Measurements from ENCODE around the gene MAPRE3. TPM values are rescaled to one million over a fixed set of nuclear protein-coding genes. Genes with fewer than 3 reads are reported as not detected.

Gene MAPRE3
- total RNA-seq, 2 donors from 2014 or later, result 35.3 to 43.1 TPM

- intact Hi-C loops (cut with DNase I), result loop anchor here in 1 of 2 donors (2.0 kb wide), 2 partner anchors 20 to 36 kb away; partner anchors contain the start of genes KHK and OST4
- DNase-seq (peak; percentile 84), ATAC-seq (peak; percentile 84 to 85)
Observed at GRCh38 chr2:27050281-27050995, 80.0 kb downstream of the MAPRE3 start.

DNA sequence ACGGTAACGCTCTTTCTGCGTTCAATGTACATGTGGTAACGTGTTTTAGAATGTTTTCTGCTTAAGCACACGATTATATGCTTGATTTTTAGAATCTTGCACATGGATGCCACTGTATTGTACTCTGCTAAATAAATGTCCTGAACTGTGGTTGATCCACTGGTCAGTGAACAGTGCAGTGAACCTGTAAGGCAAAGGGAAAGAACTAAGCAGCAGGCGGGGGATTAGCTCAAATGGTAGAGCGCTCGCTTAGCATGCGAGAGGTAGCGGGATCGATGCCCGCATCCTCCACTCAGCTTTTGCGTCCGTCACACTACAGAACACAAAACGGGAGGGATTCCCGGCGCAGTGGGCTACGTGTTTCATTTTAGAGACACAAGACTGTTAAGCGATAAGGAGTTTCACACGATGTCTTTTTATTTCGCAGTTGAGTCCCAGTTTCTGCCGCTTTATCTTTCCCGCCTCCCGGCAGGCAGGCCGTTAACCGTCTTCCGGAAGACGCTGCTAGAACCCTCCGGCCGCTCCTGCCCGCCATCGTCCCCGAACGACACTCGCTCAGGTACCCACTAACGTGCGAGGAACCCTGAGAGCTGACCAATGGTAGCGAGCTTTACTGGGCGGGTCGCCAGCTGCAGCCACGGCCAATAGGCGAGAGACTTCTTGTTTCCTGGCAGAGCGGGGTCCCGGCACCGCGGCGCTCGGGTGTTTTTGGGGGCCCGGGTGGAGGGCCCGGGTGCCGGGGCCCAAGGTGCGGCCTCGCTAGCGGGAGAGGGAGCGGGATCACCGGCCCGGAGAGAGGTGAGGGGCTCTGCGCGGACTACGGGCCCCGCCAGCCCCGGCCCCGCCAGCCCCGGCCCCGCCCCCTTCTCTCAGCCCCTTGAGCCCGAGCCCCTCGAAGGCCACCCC lies 80.8 kb downstream of the MAPRE3 start, which contains the start of gene AGBL5:
TSS of gene AGBL5 (plus strand) at position 673 of the 906 bp plus-strand sequence. CDS start 1,291 bp downstream, outside the sequence.
- DNase-seq (peak; percentile 96), ATAC-seq (peak; percentile 86)
- intact Hi-C loops (cut with DNase I), result loop anchor here in 1 of 2 donors (2.0 kb wide), 2 partner anchors 20 to 36 kb away; partner anchors contain the start of genes KHK and OST4

- ATAC-seq, result no peak
- DNase-seq, result peak; percentile 62
- intact Hi-C loops (cut with DNase I), result loop anchor here in 1 of 2 donors (2.0 kb wide), 2 partner anchors 19 to 35 kb away; partner anchors contain the start of genes KHK and OST4
Observed at GRCh38 chr2:27051902-27052645, 81.6 kb downstream of the MAPRE3 start.

GRCh38 chr2:27053321-27053720 lies 82.9 kb downstream of the MAPRE3 start:
- ATAC-seq (no peak), DNase-seq (no peak)
- intact Hi-C loops (cut with DNase I), result no loop called here

GRCh38 chr2:27053776-27054175 lies 83.3 kb downstream of the MAPRE3 start:
- ATAC-seq, result no peak
- intact Hi-C loops (cut with DNase I), result no loop called here
- DNase-seq, result peak; percentile 1

- intact Hi-C loops (cut with DNase I), result no loop called here
- DNase-seq (peak; percentile 17), ATAC-seq (no peak)
Observed at GRCh38 chr2:27054721-27055120, 84.3 kb downstream of the MAPRE3 start.

DNA sequence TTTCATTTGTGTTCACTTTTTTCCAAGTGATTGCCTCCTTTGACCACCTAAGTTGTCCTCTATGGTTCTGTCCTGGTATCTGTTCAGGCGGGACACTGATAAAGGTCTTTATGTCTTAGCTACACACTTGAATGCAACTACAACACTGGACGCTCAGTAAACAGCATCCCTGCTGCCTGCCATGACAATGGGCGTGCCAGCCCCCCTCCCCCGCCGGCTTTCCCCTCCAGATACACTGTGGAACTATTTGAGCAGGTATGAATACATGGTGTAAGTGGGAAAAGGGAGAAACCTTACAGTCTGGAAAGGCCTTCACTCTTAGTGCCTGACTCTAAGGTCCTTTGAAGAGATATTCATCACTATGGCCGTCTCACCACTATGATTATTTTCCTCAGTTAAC lies 86.7 kb downstream of the MAPRE3 start:
- DNase-seq (peak; percentile 9), ATAC-seq (no peak)
- intact Hi-C loops (cut with DNase I), result no loop called here

- intact Hi-C loops (cut with DNase I), result no loop called here
- ATAC-seq, result no peak
- DNase-seq, result peak; percentile 4
Observed at GRCh38 chr2:27058210-27058609, 87.8 kb downstream of the MAPRE3 start.

- DNase-seq (peak; percentile 53), ATAC-seq (peak; percentile 37 to 58)
- intact Hi-C loops (cut with DNase I), result no loop called here
Observed at GRCh38 chr2:27059141-27059820, 88.8 kb downstream of the MAPRE3 start.

- no peak for DNase-seq
- intact Hi-C loops (cut with DNase I), result no loop called here
- no peak for ATAC-seq
Observed at GRCh38 chr2:27060323-27060722, 89.9 kb downstream of the MAPRE3 start.

GRCh38 chr2:27065128-27065527 lies 94.7 kb downstream of the MAPRE3 start:
- ATAC-seq (no peak), DNase-seq (peak; percentile 7)
- intact Hi-C loops (cut with DNase I), result no loop called here

- DNase-seq (no peak), ATAC-seq (no peak)
- intact Hi-C loops (cut with DNase I), result no loop called here
Observed at GRCh38 chr2:27067385-27067784, 96.9 kb downstream of the MAPRE3 start.

DNA sequence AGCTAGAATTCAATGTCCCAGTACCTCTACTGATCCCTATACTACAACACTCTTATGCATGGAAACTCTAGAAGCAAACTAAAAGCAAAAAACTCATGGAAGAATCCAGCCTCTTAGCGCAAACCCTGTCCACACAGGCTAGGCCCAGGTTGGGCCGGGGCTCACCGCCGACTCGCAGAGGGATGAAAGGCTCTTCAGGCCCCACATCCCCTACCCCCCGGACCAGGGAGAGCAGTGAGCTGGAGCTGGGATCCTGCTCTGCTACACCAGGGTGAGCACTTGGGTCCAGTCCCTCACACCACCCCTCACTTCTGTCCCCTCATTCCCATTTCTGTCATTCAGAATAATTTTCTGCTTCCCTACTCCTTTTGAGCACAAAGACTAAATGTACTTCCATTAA lies 99.0 kb downstream of the MAPRE3 start:
- peak; percentile 5 for DNase-seq
- intact Hi-C loops (cut with DNase I), result no loop called here
- no peak for ATAC-seq

GRCh38 chr2:27069961-27070618 lies 99.7 kb downstream of the MAPRE3 start:
- intact Hi-C loops (cut with DNase I), result loop anchor here in 1 of 2 donors (2.0 kb wide), 1 partner anchor 19 kb away; the partner anchor contains the start of gene AGBL5
- DNase-seq, result peak; percentile 9

GRCh38 chr2:27070653-27071276 lies 100.3 kb downstream of the MAPRE3 start:
- intact Hi-C loops (cut with DNase I), result loop anchor here in 1 of 2 donors (2.0 kb wide), 1 partner anchor 20 kb away; the partner anchor contains the start of gene AGBL5
- ATAC-seq (peak; percentile 0), DNase-seq (no peak)

More at GRCh38 chr2:27069961-27070618, 99.7 kb downstream of the MAPRE3 start:
- ATAC-seq, result no peak

- intact Hi-C loops (cut with DNase I), result loop anchor here in 1 of 2 donors (2.0 kb wide), 1 partner anchor 21 kb away; the partner anchor contains the start of gene AGBL5
- peak; percentile 96 for DNase-seq
- peak; percentile 96 to 97 for ATAC-seq
Observed at GRCh38 chr2:27071277-27071989, 101.0 kb downstream of the MAPRE3 start, which contains the start of gene OST4. OST4 (minus strand) TSS chr2:27071654.
